Lower leg skin (tissue), 3 donors: ENCODE data around the gene TCF7L2.

ENCODE experiments used
- CTCF ChIP-seq, 3 donors: fragments of 450-650 bp; IDR thresholded peaks; one replicate each; pipeline ENCODE4 v1.5.1; 2016; ENCODE audit warnings: antibody characterized with exemption in 3 of 3, mild to moderate bottlenecking in 3 of 3, moderate library complexity in 2 of 3
- POLR2A ChIP-seq, 2 donors: fragments of 450-650 bp; IDR thresholded peaks; one replicate each; pipeline ENCODE4 v1.6.1; 2016 to 2017; ENCODE audit warnings: antibody characterized with exemption in 2 of 2, mild to moderate bottlenecking in 1 of 2, moderate library complexity in 1 of 2

- TF ChIP-seq CTCF (IDR thresholded peaks at IDR 0.05) (no peak), POLR2A (IDR thresholded peaks at IDR 0.05) (no peak)
Measured at GRCh38 chr10:113199459-113199858, 249.4 kb downstream of the TCF7L2 start.
